Neuronal stem cell (in vitro differentiated cells): ENCODE data around the gene ACTN4.
A peak's percentile ranks its signal among the peaks of the same experiment; 100 is the strongest.

Experiments
- DNase-seq: peaks from one replicate; pipeline ENCODE4 v3.0.0-alpha.2; 2013; ENCODE audit warnings: low spot score
- H2AFZ ChIP-seq: one replicate; pipeline ENCODE4 v1.6.1; 2013; ENCODE audit warnings: mild to moderate bottlenecking, low read length, inconsistent platforms
- H2AK5ac ChIP-seq: 2 replicates; pipeline ENCODE4 v1.6.1; 2013; ENCODE audit warnings: low read depth, mild to moderate bottlenecking, inconsistent platforms, low read length, moderate library complexity, mixed read lengths
- H2BK120ac ChIP-seq: 2 replicates; pipeline ENCODE4 v1.6.1; 2013; ENCODE audit warnings: low read depth, mild to moderate bottlenecking, inconsistent platforms, low read length, moderate library complexity, mixed read lengths
- H2BK12ac ChIP-seq: one replicate; pipeline ENCODE4 v1.6.1; 2013; ENCODE audit warnings: low read length, inconsistent platforms
- H2BK15ac ChIP-seq: 2 replicates; pipeline ENCODE4 v1.6.1; 2013; ENCODE audit warnings: mild to moderate bottlenecking, low read length, inconsistent platforms, mixed read lengths
- H2BK5ac ChIP-seq: one replicate; pipeline ENCODE4 v1.6.1; 2013; ENCODE audit warnings: inconsistent platforms, mild to moderate bottlenecking, low read length, moderate library complexity
- H3K14ac ChIP-seq: one replicate; pipeline ENCODE4 v1.6.1; 2013; ENCODE audit warnings: low read length, inconsistent platforms
- H3K18ac ChIP-seq: 2 replicates; pipeline ENCODE4 v1.6.1; 2013; ENCODE audit warnings: low read length, inconsistent platforms
- H3K23ac ChIP-seq: 2 replicates; pipeline ENCODE4 v1.6.1; 2013; ENCODE audit warnings: low read depth, mild to moderate bottlenecking, mixed read lengths, low read length, inconsistent platforms; ENCODE audit not compliant: poor library complexity
- H3K27ac ChIP-seq: replicated peaks from 3 replicates; pipeline ENCODE4 v1.5.1; 2013; ENCODE audit warnings: low read length, inconsistent platforms
- H3K27me3 ChIP-seq, 3 experiments: 2 replicates each; pipeline ENCODE4 v1.6.1; 2013; ENCODE audit warnings: low read length in 3 of 3, mild to moderate bottlenecking in 2 of 3, inconsistent platforms in 1 of 3, low read depth in 1 of 3, mixed read lengths in 1 of 3, moderate library complexity in 1 of 3; ENCODE audit not compliant: control insufficient read depth in 3 of 3, insufficient read depth in 3 of 3
- H3K36me3 ChIP-seq, 2 donors: replicated peaks in 1 of 2; 2 replicates each; pipeline ENCODE4 v1.6.1; 2013; ENCODE audit warnings: low read length in 2 of 2; ENCODE audit not compliant: control insufficient read depth in 2 of 2, insufficient read depth in 2 of 2
- H3K4ac ChIP-seq: 2 replicates; pipeline ENCODE4 v1.6.1; 2013; ENCODE audit warnings: inconsistent platforms, mild to moderate bottlenecking, low read length, moderate library complexity
- H3K4me1 ChIP-seq, 2 donors: 1 replicate in 1 of 2; 2 replicates in 1 of 2; pipeline ENCODE4 v1.6.1; 2013; ENCODE audit warnings: low read length in 2 of 2, low read depth in 1 of 2; ENCODE audit not compliant: control insufficient read depth in 2 of 2, insufficient read depth in 1 of 2
- H3K4me2 ChIP-seq: one replicate; pipeline ENCODE4 v1.6.1; 2013; ENCODE audit warnings: mild to moderate bottlenecking, low read length, inconsistent platforms; ENCODE audit not compliant: insufficient read depth, poor library complexity, severe bottlenecking
- H3K4me3 ChIP-seq, 2 donors: 2 replicates each; pipeline ENCODE4 v1.5.1; 2013; ENCODE audit warnings: low read length in 2 of 2, mild to moderate bottlenecking in 2 of 2, inconsistent platforms in 1 of 2, moderate library complexity in 1 of 2
- H3K79me1 ChIP-seq: one replicate; pipeline ENCODE4 v1.6.1; 2013; ENCODE audit warnings: low read depth, mild to moderate bottlenecking, inconsistent platforms, low read length, moderate library complexity
- H3K9ac ChIP-seq: one replicate; pipeline ENCODE4 v1.6.1; 2013; ENCODE audit warnings: mild to moderate bottlenecking, low read depth, low read length, inconsistent platforms; ENCODE audit not compliant: poor library complexity
- H3K9me3 ChIP-seq, 2 donors: replicated peaks in 1 of 2; 2 replicates each; pipeline versions ENCODE3 to v1.6.1; 2013; ENCODE audit warnings: low read length in 2 of 2, mild to moderate bottlenecking in 2 of 2, inconsistent platforms in 1 of 2, low read depth in 1 of 2, mixed read lengths in 1 of 2, moderate library complexity in 1 of 2; ENCODE audit not compliant: control insufficient read depth in 2 of 2, insufficient read depth in 1 of 2
- H4K8ac ChIP-seq: one replicate; pipeline ENCODE4 v1.6.1; 2013; ENCODE audit warnings: low read depth, mild to moderate bottlenecking, inconsistent platforms, low read length, moderate library complexity
- H4K91ac ChIP-seq: one replicate; pipeline ENCODE4 v1.6.1; 2013; ENCODE audit warnings: low read length, low read depth, mild to moderate bottlenecking, inconsistent platforms; ENCODE audit not compliant: poor library complexity
- WGBS, 2 donors: extraction: QIAGEN DNeasy Blood & Tissue Kit; methylation state at CpG; one replicate each; pipeline ENCODE4 v1.1.7; 2013; ENCODE audit warnings: missing lambda C conversion rate in 2 of 2, mixed read lengths in 1 of 2; ENCODE audit not compliant: insufficient read length in 2 of 2, insufficient replicate concordance in 1 of 2; ENCODE audit errors: extremely low coverage in 2 of 2; 5-methylcytosine and 5-hydroxymethylcytosine counted together

Gene ACTN4

DNA sequence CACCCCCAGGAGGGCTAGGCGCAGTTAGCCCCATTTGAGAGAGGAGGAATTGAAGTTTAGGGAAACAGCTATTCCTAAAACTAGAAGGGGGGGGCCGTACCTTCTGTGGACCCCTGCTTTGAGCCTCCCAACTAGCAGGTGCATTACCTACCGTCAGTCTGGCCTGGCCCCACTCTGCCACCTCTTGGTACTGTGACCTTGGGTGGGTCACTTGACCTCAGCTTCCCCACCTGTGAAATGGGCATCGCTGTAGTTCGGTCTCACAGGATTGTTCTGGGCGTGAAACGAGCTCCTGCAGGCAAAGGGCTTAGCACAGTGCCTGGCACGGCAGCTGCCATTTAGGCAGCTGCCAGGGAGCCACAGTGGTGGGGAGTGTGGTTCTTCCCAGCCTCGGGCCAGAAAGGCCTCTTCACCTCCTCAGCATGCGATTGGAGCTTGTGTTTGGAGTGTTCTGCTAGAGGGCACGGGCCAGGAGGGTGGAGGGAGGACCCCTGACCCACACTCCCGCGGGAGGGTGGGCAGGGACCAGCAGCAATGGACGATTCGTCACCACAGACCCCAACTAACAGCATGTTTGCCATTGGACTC lies 64.8 kb downstream of the ACTN4 start:
- no peaks in the 10 kb centered on the region for H3K4me1 ChIP-seq
- H4K8ac ChIP-seq, result no peak overlapping the region
- H3K79me1 ChIP-seq, result peaks cover 20% of the 10 kb centered on the region
- no peak overlapping the region for H3K4me3 ChIP-seq
- no peak overlapping the region for H2BK5ac ChIP-seq
- H2BK15ac ChIP-seq, result no peak overlapping the region
- H3K9ac ChIP-seq, result no peak overlapping the region
- H2AK5ac ChIP-seq, result no peak overlapping the region
- no peak overlapping the region for H2BK12ac ChIP-seq
- no peak overlapping the region for H3K14ac ChIP-seq
- DNase-seq, result no peak
- peak overlapping the region; percentile 31 for H3K23ac ChIP-seq
- WGBS, 2 donors, result no CpG with 5 or more reads among the region's 15 CpGs
- peaks cover 81 to 94% of the 10 kb centered on the region in 2 donors for H3K36me3 ChIP-seq
- H3K4me2 ChIP-seq, result no peak overlapping the region
- H3K4ac ChIP-seq, result no peak overlapping the region
- H3K27ac ChIP-seq, result no peak overlapping the region
- H3K18ac ChIP-seq, result peak overlapping the region; percentile 27
- no peaks in the 10 kb centered on the region for H3K27me3 ChIP-seq
- H4K91ac ChIP-seq, result no peak overlapping the region
- no peak overlapping the region for H2BK120ac ChIP-seq
- no peak overlapping the region for H2AFZ ChIP-seq
- peaks cover 0 to 2% of the 10 kb centered on the region in 2 donors for H3K9me3 ChIP-seq

DNA sequence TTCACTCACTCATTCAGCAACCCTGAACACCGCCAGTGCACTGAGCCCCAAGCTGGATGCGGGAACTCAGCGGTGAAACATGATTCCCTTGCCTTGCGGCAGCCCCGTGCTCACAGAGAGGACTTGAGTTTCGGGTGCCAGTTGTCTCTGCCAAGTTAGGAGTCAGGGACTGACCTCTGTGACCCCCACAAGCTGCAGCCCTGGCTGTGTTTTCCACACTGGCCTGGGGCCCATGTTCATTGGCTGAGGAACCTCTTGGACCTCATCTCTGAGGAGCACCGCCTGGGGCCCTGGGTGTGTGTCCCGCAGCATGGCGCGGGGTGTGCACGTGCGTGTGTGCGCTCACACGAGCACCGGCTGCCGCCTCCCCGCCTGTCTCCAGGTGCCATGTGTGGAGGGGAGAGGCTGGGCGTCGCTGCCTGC lies 65.8 kb downstream of the ACTN4 start:
- no CpG with 5 or more reads among the region's 19 CpGs for WGBS, 2 donors
- peaks cover 79 to 94% of the 10 kb centered on the region in 2 donors for H3K36me3 ChIP-seq

DNA sequence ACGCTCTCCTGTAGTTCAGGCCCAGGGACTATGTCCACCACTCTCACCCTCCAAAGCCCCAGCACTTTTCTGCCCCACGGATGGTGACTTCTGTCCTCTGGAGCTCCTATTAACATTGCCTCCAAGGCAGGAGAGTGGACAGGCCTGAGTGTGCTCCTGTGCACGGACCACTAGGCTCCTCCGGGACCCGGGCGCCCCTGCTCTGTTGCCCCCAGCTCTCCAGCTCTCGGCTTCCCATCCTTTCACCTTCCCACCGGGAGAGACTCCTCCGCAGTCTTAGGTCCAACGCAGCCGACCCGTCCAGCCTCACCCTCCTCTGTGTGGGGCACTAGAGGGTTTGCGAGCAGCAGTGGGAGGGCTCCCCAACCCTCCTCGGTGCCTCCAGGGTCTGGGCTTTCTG lies 66.4 kb downstream of the ACTN4 start:
- WGBS, 2 donors, result no CpG with 5 or more reads among the region's 14 CpGs
- H3K36me3 ChIP-seq, result peaks cover 77 to 94% of the 10 kb centered on the region in 2 donors
- peak overlapping the region; percentile 66 for H2BK5ac ChIP-seq

More for the DNA sequence above, 65.8 kb downstream of the ACTN4 start:
- no peak overlapping the region for H2BK120ac ChIP-seq
- H4K91ac ChIP-seq, result no peak overlapping the region
- no peak overlapping the region for H3K4ac ChIP-seq
- H3K27me3 ChIP-seq, result no peaks in the 10 kb centered on the region
- H2BK12ac ChIP-seq, result no peak overlapping the region
- no peak overlapping the region for H3K23ac ChIP-seq
- H3K4me1 ChIP-seq, result no peaks in the 10 kb centered on the region
- H2AFZ ChIP-seq, result no peak overlapping the region
- no peak overlapping the region for H3K4me2 ChIP-seq
- H3K79me1 ChIP-seq, result peaks cover 19% of the 10 kb centered on the region
- H3K9ac ChIP-seq, result peak overlapping the region; percentile 77
- no peak overlapping the region for H2BK15ac ChIP-seq
- H3K14ac ChIP-seq, result no peak overlapping the region
- no peak overlapping the region for H4K8ac ChIP-seq
- no peak overlapping the region for H2AK5ac ChIP-seq
- DNase-seq, result no peak
- H2BK5ac ChIP-seq, result no peak overlapping the region
- H3K27ac ChIP-seq, result no peak overlapping the region
- no peak overlapping the region for H3K18ac ChIP-seq
- no peak overlapping the region for H3K4me3 ChIP-seq
- H3K9me3 ChIP-seq, result peaks cover 0 to 2% of the 10 kb centered on the region in 2 donors

DNA sequence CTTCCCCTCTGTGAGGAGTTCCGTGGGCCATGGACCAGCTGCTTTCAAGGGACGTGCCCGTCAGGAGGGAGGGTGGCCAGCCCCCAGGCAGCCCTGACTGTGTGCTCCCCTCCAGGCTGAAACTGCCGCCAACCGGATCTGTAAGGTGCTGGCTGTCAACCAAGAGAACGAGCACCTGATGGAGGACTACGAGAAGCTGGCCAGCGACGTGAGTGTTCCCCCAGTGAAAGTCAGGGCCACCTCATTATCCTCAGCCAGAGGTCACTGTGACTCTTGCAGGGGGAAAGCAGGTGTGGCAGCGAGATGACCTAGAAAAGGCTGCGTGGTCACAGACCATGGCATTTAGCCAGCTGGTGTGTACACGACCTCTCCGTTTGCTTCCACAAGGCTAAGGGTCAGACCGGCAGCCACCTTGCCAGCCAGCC lies 66.9 kb downstream of the ACTN4 start:
- Histone ChIP-seq H2BK5ac (peak overlapping the region; percentile 66), H3K18ac (no peak overlapping the region), H4K8ac (no peak overlapping the region), H3K79me1 (peaks cover 17% of the 10 kb centered on the region), H2AK5ac (no peak overlapping the region), H3K4ac (no peak overlapping the region), H3K27me3 (no peaks in the 10 kb centered on the region), H2BK12ac (no peak overlapping the region), H3K9me3 (peaks cover 0 to 2% of the 10 kb centered on the region in 2 donors), H3K23ac (peak overlapping the region; percentile 43), H2AFZ (no peak overlapping the region), H3K14ac (no peak overlapping the region), H4K91ac (no peak overlapping the region), H3K4me3 (no peak overlapping the region), H3K4me2 (peak overlapping the region; percentile 14), H3K4me1 (peaks cover 0 to 6% of the 10 kb centered on the region in 2 donors), H2BK120ac (no peak overlapping the region), H3K36me3 (peaks cover 76 to 94% of the 10 kb centered on the region in 2 donors), H3K27ac (no peak overlapping the region), H3K9ac (peak overlapping the region; percentile 18), H2BK15ac (no peak overlapping the region)
- DNase-seq, result no peak
- WGBS, 2 donors, result no CpG with 5 or more reads among the region's 14 CpGs

More for the DNA sequence above, 66.4 kb downstream of the ACTN4 start:
- no peak overlapping the region for H3K9ac ChIP-seq
- H3K27ac ChIP-seq, result no peak overlapping the region
- no peak overlapping the region for H2AFZ ChIP-seq
- H2BK15ac ChIP-seq, result no peak overlapping the region
- H3K14ac ChIP-seq, result no peak overlapping the region
- peaks cover 0 to 3% of the 10 kb centered on the region in 2 donors for H3K4me1 ChIP-seq
- H3K27me3 ChIP-seq, result no peaks in the 10 kb centered on the region
- H3K4ac ChIP-seq, result no peak overlapping the region
- H3K4me3 ChIP-seq, result no peak overlapping the region
- peaks cover 0 to 2% of the 10 kb centered on the region in 2 donors for H3K9me3 ChIP-seq
- no peak for DNase-seq
- no peak overlapping the region for H4K91ac ChIP-seq
- no peak overlapping the region for H3K4me2 ChIP-seq
- H4K8ac ChIP-seq, result no peak overlapping the region
- H2BK12ac ChIP-seq, result no peak overlapping the region
- H3K18ac ChIP-seq, result peak overlapping the region; percentile 46
- H2BK120ac ChIP-seq, result no peak overlapping the region
- H3K79me1 ChIP-seq, result peaks cover 19% of the 10 kb centered on the region
- no peak overlapping the region for H2AK5ac ChIP-seq
- H3K23ac ChIP-seq, result peak overlapping the region; percentile 43
